Measurements from ENCODE around the gene AKT2.
A peak's percentile ranks its signal among the peaks of the same experiment; 100 is the strongest.

- TF ChIP-seq CTCF (IDR thresholded peaks at IDR 0.05) (peak; percentile 97 to 99 (median 97)), POLR2A (IDR thresholded peaks at IDR 0.05) (no peak)
Observed at GRCh38 chr19:40221858-40222619, 63.1 kb downstream of the AKT2 start.
